ENCODE data around the gene ST6GALNAC4.
A peak's percentile ranks its signal among the peaks of the same experiment; 100 is the strongest.
"Not testable (repeated sequence)": the region's sequence is repeated elsewhere in the genome, so short reads cannot be mapped to it uniquely, and the experiment has no call there.

ST6GALNAC4 gene

DNA sequence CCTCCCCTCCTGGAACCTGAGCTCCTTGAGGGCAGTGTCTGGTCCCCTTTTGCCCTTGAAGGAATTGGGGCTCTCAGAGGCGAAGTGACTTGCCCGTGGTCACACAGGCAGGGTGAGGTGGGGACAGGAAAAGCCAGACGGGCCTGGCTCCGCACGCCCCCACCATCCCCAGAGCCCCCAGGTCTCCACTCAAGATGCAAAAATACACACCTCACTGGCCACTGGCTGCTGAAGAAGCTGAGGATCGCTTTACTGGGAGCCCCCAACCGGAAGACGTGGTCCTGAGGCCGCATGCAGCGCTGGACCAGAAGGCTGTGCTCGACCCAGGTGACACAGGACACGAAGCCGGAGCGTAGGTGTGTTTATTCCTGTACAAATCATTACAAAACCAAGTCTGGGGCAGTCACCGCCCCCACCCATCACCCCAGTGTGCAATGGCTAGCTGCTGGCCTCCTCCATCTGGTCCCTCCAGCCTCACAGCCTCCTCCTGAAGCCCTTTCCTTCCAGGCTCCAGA is 31.8 kb downstream of the ST6GALNAC4 start:
- DNase-seq = no peak

GRCh38 chr9:127884427-127884911 is 32.4 kb downstream of the ST6GALNAC4 start:
- DNase-seq = peak; percentile 50

GRCh38 chr9:127883959-127884358 is 32.9 kb downstream of the ST6GALNAC4 start:
- peak; percentile 62 for DNase-seq

DNA sequence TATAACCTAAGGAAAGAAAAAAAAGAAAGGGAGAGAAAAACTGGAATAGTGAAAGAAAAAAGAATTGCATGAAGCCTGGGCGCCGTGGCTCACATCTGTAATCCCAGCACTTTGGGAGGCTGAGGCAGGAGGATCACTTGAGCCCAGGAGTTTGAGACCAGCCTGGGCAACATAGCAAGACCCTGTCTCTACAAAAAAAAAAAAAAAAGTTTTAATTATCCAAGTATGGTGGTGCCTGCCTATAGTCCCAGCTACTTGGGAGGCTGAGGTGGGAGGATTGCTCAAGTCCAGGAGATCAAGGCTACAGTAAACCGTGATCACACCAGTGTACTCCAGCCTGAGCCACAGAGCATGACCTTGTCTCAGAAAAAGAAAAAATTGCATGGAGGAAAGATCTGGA is 35.1 kb downstream of the ST6GALNAC4 start:
- DNase-seq = not testable (repeated sequence)

DNA sequence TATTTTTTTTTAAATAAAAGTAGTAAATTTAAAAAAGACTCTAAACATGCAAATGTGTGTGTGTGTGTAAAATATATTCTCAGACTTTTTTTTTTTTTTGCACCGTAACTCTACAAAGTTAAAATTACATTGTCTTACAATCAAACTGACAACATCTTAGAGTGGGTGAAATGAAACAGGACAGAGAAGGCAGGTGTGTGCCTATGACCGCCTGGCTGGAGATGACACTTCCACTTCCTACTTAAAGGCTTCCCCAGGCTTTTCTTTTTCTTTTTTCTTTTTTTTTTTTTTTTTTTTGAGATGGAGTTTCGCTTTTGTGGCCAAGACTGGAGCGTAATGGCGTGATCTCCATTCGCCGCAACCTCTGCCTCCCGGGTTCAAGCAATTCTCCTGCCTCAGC is 36.7 kb downstream of the ST6GALNAC4 start:
- no peak for DNase-seq

- DNase-seq = no peak
Measured at GRCh38 chr9:127878652-127879390, 38.0 kb downstream of the ST6GALNAC4 start.

DNA sequence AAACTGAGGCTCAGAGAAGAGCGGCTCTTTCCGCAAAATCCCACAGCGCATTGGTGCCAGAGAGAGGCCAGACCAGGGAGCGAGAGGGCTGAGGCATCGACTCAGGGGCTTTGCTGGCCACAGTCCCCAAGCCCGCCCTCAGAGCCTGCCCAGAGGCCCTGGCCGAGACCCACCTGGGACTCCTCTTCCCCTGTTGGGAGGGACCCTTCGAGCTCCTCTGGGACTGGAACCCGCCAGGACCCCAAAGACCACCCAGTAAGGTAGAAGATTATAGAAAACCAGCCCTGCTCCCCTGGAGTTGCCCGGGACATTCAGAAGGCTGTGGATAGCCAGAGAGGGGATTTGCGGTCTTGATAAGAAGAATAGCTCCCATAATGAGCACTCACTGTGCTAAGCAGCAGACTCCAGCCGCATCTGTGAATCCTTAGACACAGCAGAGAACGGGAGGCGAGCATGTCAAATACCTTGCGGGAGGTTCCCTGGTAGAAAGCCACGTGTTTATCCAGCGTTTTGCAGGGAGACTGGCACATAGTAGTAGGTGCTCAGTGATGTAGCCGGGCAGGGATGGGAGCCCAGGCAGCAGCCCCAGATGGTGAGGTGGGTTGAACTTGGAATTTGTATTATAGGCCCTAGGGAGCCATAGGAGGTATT is 38.7 kb downstream of the ST6GALNAC4 start:
- DNase-seq = no peak

GRCh38 chr9:127877566-127877998 is 39.3 kb downstream of the ST6GALNAC4 start, which contains the start of gene AK1:
AK1 (minus strand) TSS chr9:127877675; CDS start chr9:127874617, 3,058 bp downstream.
- no peak for DNase-seq

DNA sequence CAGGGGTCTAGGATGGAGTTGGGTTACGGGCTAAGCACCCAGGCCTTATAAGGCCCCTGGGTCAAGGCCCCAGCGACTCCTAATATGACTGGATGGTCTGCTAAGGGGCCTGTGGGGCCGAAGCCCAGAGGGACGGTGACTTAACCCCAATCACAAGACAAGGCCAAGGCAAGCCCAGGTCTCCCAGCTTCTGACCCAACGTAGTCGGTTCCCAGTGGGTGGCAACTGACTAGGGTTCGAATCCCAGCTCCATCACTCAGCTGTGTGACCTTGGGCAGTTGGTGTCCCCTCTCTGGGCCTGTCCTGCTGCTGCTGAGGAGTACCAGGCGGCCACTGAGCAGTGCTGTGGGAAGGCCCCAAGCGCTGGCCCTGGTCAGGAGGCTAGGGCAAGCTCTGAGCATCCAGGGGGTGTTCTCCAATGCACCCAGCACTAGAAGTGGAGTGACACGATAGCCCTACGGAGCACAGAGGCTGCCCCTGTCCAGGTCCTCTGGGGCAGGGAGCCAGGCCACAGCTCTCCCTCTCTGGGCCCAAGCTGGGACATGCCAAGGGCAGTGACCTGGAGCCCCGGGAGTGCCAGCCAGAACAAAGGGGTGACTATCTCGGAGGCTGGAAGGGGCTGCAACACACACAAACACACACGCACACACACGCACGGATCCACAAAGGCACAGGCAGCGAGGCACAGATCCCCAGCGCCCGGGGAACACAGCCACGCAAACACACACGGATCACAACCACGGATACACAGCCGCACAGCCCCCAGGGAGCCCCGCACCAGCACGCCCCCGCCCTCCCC is 39.9 kb downstream of the ST6GALNAC4 start:
- DNase-seq = no peak

- no peak for DNase-seq
Measured at GRCh38 chr9:127876026-127876763, 40.6 kb downstream of the ST6GALNAC4 start.

GRCh38 chr9:127875306-127875966 is 41.4 kb downstream of the ST6GALNAC4 start:
- DNase-seq = no peak

DNA sequence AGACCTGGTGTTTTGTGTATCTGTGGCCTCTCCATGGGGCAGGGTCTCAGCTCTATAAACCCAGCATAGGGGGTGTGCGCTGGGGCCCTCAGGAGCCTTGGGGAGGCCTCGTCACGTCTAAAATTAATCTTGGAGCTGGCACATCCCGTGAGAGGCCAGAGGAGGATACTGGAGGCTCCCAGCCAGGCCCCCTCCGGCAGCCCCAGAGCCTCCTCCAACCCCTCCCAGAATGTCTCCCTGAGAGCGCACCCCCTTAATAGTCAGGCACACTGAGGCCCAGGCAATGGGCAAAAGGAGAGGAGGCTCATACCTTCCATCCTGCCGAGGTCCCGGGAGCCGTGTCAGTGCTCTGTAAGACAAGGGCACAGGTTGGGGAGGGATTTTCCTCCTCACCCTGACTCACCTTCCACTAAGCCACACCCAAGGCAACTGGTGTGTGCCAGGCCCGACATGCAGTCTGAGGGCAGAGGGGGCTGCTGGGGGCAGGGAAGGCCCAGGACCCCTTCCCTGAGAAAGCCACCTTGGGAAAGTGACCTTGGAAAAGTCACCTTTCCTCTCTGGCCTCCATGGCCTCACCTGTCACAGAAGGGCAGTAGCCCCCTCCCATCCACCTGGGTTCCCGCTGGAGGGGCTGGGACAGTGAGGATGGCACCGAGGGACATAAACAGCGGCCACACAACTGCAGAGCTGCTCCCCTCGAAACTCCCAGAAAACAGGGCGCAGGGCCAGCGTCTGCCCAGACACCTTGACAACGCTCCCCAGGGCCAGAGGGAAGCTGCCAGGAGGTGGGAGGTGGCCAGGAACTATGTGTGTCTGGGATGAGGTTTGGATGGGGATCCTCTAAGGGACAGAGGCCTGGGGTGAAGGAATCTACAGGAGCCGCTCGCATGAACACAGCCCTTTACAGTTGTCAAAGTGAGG is 42.3 kb downstream of the ST6GALNAC4 start:
- no peak for DNase-seq

GRCh38 chr9:127873886-127874285 is 43.0 kb downstream of the ST6GALNAC4 start:
- DNase-seq = no peak

- no peak for DNase-seq
Measured at GRCh38 chr9:127873223-127873691, 43.6 kb downstream of the ST6GALNAC4 start.

DNA sequence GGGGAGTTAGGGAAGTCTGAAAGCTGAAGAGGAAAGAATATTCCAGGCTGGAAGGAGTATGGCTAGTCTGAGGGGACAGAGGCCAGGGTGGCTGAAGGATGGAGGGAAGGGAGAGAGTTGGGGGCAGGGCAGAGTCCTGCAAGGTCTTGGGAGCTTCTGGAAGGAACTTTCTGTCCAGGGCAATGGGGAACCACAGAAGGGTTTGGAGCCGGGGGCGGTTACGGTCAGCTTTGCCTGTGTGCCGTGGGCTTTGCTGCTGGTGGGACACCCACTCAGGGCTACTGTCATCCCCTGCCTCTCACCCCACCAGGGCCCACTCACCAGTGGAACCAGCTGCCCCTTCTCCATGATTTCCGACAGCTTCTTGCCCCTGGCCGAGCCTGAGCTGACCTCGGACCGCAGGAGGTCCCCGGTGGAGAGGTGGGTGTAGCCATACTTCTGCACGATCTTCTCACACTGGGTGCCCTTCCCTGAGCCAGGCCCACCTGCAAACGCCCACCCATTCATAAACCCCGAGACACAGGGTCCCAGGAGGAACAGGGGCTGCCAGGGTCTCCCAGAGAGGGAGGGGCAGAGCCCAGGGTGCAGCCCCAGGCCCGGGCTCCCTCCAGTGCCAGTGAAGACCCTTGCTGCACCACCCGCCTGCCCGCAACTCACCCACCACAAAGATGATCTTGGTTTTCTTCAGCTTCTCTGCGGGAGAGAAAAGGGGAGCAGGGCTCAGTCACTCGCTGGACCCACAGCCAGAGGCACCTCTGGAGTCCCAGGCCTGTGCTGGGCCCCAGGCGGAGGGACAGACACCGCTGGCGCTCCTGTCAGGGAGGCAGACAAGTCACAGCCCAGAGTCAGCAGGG is 44.2 kb downstream of the ST6GALNAC4 start:
- DNase-seq = no peak

DNA sequence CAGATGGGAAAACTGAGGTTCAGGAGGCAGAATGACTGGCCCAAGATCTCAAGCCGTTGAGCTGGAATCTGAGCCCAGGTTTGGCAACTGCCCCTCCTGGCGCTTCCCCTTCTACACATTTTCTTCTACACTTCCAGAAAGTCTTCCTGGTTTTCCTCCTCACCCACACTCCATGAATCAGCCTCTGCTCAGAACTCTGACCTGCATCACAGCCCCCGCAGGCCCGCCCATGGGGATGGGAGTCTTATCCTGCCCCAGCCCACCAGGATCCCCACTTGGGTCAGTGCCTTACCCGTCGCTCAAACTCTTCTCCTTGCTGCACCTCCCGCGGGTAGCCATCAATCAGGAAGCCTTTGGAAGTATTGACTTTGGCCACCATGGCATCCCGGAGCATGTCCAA is 45.3 kb downstream of the ST6GALNAC4 start:
- DNase-seq = no peak

DNA sequence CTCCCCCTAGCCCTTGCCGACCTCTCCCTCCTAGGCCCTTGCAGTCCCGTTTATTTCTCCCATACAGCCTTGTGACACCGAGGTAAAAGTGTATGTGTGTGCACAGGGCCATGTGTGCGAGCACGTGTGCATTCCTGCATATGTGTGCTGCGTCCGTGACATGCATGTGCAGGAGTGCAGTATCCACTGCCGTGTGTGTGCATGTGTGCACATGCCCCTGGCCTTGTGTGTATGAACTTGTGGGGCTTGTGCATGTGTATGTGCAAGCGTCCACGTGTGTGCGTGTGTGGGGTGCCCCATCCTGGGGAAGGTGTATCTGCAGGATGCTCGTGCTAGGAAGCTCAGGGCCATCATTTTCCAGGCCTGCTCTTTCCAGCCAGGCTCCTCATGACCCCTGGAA is 46.0 kb downstream of the ST6GALNAC4 start:
- DNase-seq = no peak

DNA sequence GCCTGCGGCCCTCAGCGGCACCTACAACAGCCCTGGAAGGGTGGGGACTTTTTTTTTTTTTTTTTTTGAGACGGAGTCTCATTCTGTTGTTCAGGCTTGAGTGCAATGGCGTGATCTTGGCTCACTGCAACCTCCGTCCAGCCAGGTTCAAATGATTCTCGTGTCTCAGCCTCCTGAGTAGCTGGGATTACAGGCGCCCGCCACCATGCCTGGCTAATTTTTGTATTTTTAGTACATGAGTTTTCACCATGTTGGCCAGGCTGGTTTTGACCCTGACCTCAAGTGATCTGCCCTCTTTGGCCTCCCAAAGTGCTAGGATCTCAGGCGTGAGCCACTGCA is 46.7 kb downstream of the ST6GALNAC4 start:
- not testable (repeated sequence) for DNase-seq

DNA sequence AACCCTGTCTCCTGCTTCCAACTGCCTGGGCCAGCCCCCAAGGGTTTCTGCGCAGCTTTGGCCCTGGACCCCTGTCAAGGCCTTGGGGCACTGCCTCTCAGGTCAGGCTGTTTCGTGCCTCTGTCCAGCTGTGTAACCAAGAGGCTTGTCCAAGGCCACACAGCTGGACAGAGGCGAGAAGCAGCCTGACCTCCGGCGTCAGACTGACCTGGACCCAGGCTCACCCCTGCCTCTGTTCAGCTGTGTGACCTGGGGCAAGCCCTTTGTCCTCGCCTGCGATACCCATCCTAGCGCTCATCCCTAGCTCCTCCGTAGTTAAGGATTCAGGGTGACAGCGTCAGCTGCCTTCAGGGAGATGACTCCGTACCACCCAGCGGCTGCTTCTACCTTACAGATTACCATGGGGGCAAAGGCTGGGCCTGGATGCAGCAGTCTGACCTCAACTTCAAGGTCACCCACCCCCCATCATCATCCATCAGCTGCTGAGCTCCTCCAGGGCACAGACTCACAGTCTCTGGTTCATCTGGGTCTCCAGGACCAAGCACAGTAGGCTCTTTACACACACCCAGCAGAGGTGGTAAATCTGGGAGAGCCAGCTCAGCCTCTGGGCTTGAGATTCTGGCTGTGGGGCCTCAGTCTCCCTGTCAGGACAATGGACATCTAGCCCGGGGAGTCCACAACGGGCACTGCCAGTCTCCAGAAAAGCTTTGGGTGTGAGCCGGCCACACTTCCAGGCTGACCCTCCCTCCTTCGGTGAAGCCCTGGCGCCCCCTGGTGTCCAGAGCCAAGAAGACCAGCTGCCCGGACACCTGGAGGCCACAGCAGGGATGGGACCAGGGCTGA is 47.3 kb downstream of the ST6GALNAC4 start:
- DNase-seq = no peak
